Measurements from ENCODE around the gene L3MBTL4.
"Not testable (repeated sequence)": the region's sequence is repeated elsewhere in the genome, so short reads cannot be mapped to it uniquely, and the experiment has no call there.

The L3MBTL4 gene

DNA sequence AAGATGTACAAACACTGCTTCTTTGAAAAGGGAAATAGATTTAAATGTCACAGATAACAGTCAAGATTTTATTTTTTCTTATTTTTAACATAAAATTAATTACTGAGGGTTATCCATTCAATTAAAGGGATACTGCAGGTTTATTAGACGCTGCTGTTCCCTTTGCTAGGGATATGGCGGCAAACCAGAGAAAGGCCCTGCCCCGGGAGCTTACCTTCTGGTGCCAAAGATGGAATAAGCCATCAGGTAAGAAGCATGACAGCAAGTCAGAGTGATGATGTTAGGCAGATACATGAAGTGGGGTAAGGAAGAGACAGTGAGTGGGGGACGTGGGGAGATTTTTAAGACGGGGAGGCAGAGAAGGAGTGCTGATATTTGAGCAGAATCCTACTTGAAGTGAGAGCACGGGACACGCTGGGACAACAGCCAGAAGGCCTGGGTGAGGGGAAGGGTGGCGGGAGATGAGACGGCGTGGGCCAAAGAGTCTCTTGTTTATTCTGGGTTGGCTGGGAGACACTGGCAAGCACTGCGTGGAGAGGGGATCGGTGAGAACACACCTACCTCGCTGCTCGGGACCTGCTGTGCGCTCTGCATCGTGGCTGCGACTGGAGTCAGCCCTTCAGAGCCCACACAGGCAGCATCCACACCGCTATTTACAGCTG is 268.9 kb downstream of the L3MBTL4 start:
- H3K36me3 Mint-ChIP-seq (ENCODE audit: low read depth), result no peaks in the 10 kb centered on the region
- DNase-seq, result no peak
- no peaks in the 10 kb centered on the region for H3K27me3 Mint-ChIP-seq (ENCODE audit: low read depth, poor library complexity)
- TF ChIP-seq, protein P1, sequence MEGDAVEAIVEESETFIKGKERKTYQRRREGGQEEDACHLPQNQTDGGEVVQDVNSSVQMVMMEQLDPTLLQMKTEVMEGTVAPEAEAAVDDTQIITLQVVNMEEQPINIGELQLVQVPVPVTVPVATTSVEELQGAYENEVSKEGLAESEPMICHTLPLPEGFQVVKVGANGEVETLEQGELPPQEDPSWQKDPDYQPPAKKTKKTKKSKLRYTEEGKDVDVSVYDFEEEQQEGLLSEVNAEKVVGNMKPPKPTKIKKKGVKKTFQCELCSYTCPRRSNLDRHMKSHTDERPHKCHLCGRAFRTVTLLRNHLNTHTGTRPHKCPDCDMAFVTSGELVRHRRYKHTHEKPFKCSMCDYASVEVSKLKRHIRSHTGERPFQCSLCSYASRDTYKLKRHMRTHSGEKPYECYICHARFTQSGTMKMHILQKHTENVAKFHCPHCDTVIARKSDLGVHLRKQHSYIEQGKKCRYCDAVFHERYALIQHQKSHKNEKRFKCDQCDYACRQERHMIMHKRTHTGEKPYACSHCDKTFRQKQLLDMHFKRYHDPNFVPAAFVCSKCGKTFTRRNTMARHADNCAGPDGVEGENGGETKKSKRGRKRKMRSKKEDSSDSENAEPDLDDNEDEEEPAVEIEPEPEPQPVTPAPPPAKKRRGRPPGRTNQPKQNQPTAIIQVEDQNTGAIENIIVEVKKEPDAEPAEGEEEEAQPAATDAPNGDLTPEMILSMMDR (IDR thresholded peaks at IDR 0.05), result no peak
- H3K27ac Mint-ChIP-seq, result no peak overlapping the region
- H3K4me1 Mint-ChIP-seq, result peaks cover 13% of the 10 kb centered on the region
- H3K9me3 Mint-ChIP-seq, result no peaks in the 10 kb centered on the region
- no peak overlapping the region for H3K4me3 Mint-ChIP-seq

DNA sequence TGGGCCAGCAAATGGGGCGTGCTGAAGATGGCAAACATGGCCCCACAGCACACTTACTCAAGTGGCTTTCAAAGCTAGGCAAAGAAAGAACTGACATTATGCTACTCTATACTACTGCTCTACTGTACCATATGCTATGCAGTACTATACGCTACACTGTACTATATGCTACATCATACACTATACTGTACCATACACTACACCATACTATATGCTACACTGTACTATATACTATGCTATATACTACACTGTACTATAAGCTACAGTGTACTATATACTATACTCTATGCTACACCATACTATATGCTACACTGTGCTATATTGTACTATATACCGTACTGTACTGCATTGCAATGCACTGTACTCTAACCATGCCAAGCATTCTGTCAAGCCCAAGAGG is 275.7 kb downstream of the L3MBTL4 start:
- H3K27me3 Mint-ChIP-seq (ENCODE audit: low read depth, poor library complexity), result peaks cover 3% of the 10 kb centered on the region
- TF ChIP-seq, protein P1 (IDR thresholded peaks at IDR 0.05), result no peak
- H3K27ac Mint-ChIP-seq, result no peak overlapping the region
- no peak for DNase-seq
- H3K4me1 Mint-ChIP-seq, result peaks cover 8% of the 10 kb centered on the region
- H3K36me3 Mint-ChIP-seq (ENCODE audit: low read depth), result peaks cover 9% of the 10 kb centered on the region
- peaks cover 26% of the 10 kb centered on the region for H3K9me3 Mint-ChIP-seq
- H3K4me3 Mint-ChIP-seq, result no peak overlapping the region

DNA sequence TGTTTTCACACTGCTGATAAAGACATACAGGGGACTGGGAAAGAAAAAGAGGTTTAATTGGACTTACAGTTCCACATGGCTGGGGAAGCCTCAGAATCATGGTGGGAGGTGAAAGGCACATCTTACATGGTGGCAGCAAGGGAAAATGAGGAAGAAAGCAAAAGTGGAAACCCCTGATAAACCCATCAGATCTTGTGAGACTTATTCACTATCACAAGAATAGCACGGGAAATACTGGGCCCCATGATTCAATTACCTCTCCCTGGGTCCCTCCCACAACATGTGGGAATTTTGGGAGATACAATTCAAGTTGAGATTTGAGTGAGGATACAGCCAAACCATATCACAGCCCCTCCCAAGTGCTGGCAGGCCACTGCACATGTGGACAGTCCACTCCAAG is 278.8 kb downstream of the L3MBTL4 start:
- H3K9me3 Mint-ChIP-seq, result peaks cover 29% of the 10 kb centered on the region
- H3K36me3 Mint-ChIP-seq (ENCODE audit: low read depth); DNase-seq; H3K4me1 Mint-ChIP-seq; H3K27ac Mint-ChIP-seq; H3K27me3 Mint-ChIP-seq (ENCODE audit: low read depth, poor library complexity); H3K4me3 Mint-ChIP-seq: not testable (repeated sequence)

GRCh38 chr18:6135029-6135428 is 279.7 kb downstream of the L3MBTL4 start:
- H3K36me3 Mint-ChIP-seq (ENCODE audit: low read depth); H3K4me3 Mint-ChIP-seq; DNase-seq; H3K4me1 Mint-ChIP-seq; H3K27me3 Mint-ChIP-seq (ENCODE audit: low read depth, poor library complexity); H3K27ac Mint-ChIP-seq: not testable (repeated sequence)
- peaks cover 29% of the 10 kb centered on the region for H3K9me3 Mint-ChIP-seq

GRCh38 chr18:6132751-6133368 is 281.9 kb downstream of the L3MBTL4 start:
- H3K4me3 Mint-ChIP-seq, result no peak overlapping the region
- peaks cover 29% of the 10 kb centered on the region for H3K9me3 Mint-ChIP-seq
- H3K27me3 Mint-ChIP-seq (ENCODE audit: low read depth, poor library complexity), result peaks cover 7% of the 10 kb centered on the region
- peaks cover 9% of the 10 kb centered on the region for H3K36me3 Mint-ChIP-seq (ENCODE audit: low read depth)
- no peak overlapping the region for H3K27ac Mint-ChIP-seq
- no peak for DNase-seq
- H3K4me1 Mint-ChIP-seq, result peaks cover 10% of the 10 kb centered on the region
- TF ChIP-seq, protein P1 (IDR thresholded peaks at IDR 0.05), result no peak

DNA sequence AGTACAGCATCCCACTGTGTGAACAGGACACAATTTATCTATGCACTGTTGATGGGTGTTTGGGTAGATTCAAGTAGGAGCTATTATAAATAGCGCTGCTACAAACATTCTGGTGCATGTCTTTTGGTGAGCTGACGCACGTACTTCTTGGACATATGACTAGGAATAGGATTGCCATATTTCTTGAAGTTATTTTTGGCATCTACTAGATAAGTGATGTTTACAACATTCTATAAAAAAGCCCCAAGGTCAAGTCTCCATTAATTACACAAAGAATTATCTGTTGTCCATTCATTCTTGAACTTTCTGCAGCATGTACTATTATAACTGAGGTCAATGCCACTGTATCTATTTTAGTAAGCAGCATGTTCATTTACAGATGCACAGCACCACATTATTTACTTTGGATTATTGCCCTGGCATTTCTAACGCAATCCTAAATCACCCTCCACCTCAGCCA is 293.9 kb downstream of the L3MBTL4 start:
- no peaks in the 10 kb centered on the region for H3K4me1 Mint-ChIP-seq
- no peak overlapping the region for H3K4me3 Mint-ChIP-seq
- no peak overlapping the region for H3K27ac Mint-ChIP-seq
- H3K36me3 Mint-ChIP-seq (ENCODE audit: low read depth), result no peaks in the 10 kb centered on the region
- TF ChIP-seq, protein P1 (IDR thresholded peaks at IDR 0.05), result no peak
- H3K9me3 Mint-ChIP-seq, result peaks cover 22% of the 10 kb centered on the region
- DNase-seq, result no peak
- H3K27me3 Mint-ChIP-seq (ENCODE audit: low read depth, poor library complexity), result no peaks in the 10 kb centered on the region

DNA sequence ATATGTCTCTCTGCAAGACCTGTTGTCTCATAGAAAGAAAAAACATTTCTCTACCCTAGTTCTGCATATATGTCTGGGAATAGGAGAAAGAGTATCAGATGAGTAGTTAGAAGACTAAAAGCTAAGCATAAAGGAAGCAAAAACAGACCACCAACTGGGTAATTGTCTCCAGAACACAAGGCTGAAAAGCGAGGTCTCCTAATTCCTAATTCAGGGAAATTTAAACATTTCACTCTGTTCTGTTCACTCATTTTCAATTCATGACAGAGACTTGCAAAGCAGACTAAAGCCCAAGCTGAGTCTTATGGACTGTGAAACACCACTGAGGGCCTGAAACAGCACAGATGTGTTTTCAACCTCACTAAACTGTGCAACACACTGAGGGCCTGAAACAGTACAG is 294.9 kb downstream of the L3MBTL4 start:
- Mint-ChIP-seq H3K9me3 (peaks cover 20% of the 10 kb centered on the region), H3K36me3 (ENCODE audit: low read depth) (no peaks in the 10 kb centered on the region), H3K27ac (no peak overlapping the region), H3K27me3 (ENCODE audit: low read depth, poor library complexity) (no peaks in the 10 kb centered on the region), H3K4me1 (no peaks in the 10 kb centered on the region), H3K4me3 (no peak overlapping the region)
- TF ChIP-seq, protein P1 (IDR thresholded peaks at IDR 0.05), result no peak
- no peak for DNase-seq
